HepG2 (cell line): ENCODE measurements around the gene SLC1A4. TPM values are rescaled to one million over a fixed set of nuclear protein-coding genes. Genes with fewer than 3 reads are reported as not detected.
A peak's percentile ranks its signal among the peaks of the same experiment; 100 is the strongest.

ENCODE experiments used
- ETV5 ChIP-seq: IDR thresholded peaks from 2 replicates; pipeline ENCODE4 v1.6.1; 2018; ENCODE audit warnings: missing biosample characterization, missing genetic modification reagents, inconsistent platforms, borderline replicate concordance
- FOXC1 ChIP-seq: sonication (generic); formaldehyde crosslinking; IDR thresholded peaks from 2 replicates; pipeline ENCODE4 v1.8.0; 2022; ENCODE audit warnings: mild to moderate bottlenecking, missing genetic modification reagents, borderline replicate concordance
- HCFC1 ChIP-seq: fragments of 150-350 bp; IDR thresholded peaks from 2 replicates; pipeline ENCODE4 v1.6.1; 2014; ENCODE audit warnings: low read depth, low read length
- MEF2D ChIP-seq: sonication (generic); formaldehyde crosslinking; IDR thresholded peaks from 2 replicates; pipeline ENCODE4 v1.5.1; 2020; ENCODE audit warnings: mild to moderate bottlenecking, missing genetic modification reagents
- NFKBIZ ChIP-seq: IDR thresholded peaks from 2 replicates; pipeline ENCODE4 v1.6.1; 2018; ENCODE audit warnings: missing genetic modification reagents, missing compliant biosample characterization
- PAX8 ChIP-seq: sonication (generic); formaldehyde crosslinking; IDR thresholded peaks from 2 replicates; pipeline ENCODE4 v1.8.0; 2022; ENCODE audit warnings: mild to moderate bottlenecking, missing genetic modification reagents, borderline replicate concordance
- POLR2A ChIP-seq, 2 experiments: IDR thresholded peaks; 2 replicates each; pipeline ENCODE4 v1.6.1; 2011; ENCODE audit warnings: low read depth in 2 of 2, low read length in 2 of 2, mild to moderate bottlenecking in 1 of 2, moderate library complexity in 1 of 2; ENCODE audit not compliant: insufficient read depth in 1 of 2
- RBAK ChIP-seq: sonication (generic); formaldehyde crosslinking; IDR thresholded peaks from 2 replicates; pipeline ENCODE4 v1.5.1; 2020; ENCODE audit warnings: mild to moderate bottlenecking, missing genetic modification reagents
- SAFB2 ChIP-seq: sonication (generic); formaldehyde crosslinking; IDR thresholded peaks from 2 replicates; pipeline ENCODE4 v1.5.1; 2020; ENCODE audit warnings: missing genetic modification reagents, low read depth, mild to moderate bottlenecking, borderline replicate concordance
- SMYD3 ChIP-seq: sonication (generic); formaldehyde crosslinking; IDR thresholded peaks from 2 replicates; pipeline ENCODE4 v1.8.1; 2023; ENCODE audit warnings: mild to moderate bottlenecking, missing genetic modification reagents
- XBP1 ChIP-seq: sonication (generic); formaldehyde crosslinking; IDR thresholded peaks from 2 replicates; pipeline ENCODE4 v1.5.0; 2020; ENCODE audit warnings: missing genetic modification reagents
- ZFP36 ChIP-seq: fragments of 150-350 bp; IDR thresholded peaks from 2 replicates; pipeline ENCODE4 v1.6.1; 2018; ENCODE audit warnings: borderline replicate concordance, low read length, low read depth; ENCODE audit not compliant: partially characterized antibody
- ZMYM2 ChIP-seq: sonication (generic); formaldehyde crosslinking; IDR thresholded peaks from 2 replicates; pipeline ENCODE4 v1.8.0; 2022; ENCODE audit warnings: mild to moderate bottlenecking, missing genetic modification reagents
- ZNF333 ChIP-seq: sonication (generic); formaldehyde crosslinking; IDR thresholded peaks from 2 replicates; pipeline ENCODE4 v1.4.0; 2020; ENCODE audit warnings: mild to moderate bottlenecking, missing genetic modification reagents, borderline replicate concordance
- ZNF451 ChIP-seq: sonication (generic); formaldehyde crosslinking; IDR thresholded peaks from 2 replicates; pipeline ENCODE4 v1.5.0; 2020; ENCODE audit warnings: mild to moderate bottlenecking, missing genetic modification reagents
- polyA plus RNA-seq, 8 experiments: library from polyadenylated mRNA; depleted of rRNA in 3 of 8; stranded (reverse) in 7 of 8; unstranded in 1 of 8; fragments of >200 nt; fragmentation: Illumina TruSeq in 4 of 8; extraction: Trizol in 4 of 8; gene quantifications; 2 replicates each; pipeline versions ENCODE4 v1.2.1 to v1.2.3, GENCODE V29; 2011 to 2016; ENCODE audit warnings: low read depth in 4 of 8, missing spikeins in 1 of 8, mixed read lengths in 1 of 8; ENCODE audit not compliant: insufficient read depth in 1 of 8
- total RNA-seq, 5 experiments: library from RNA; depleted of rRNA; stranded (reverse); fragments of >200 nt; fragmentation: Illumina TruSeq; extraction: Trizol; gene quantifications; 2 replicates each; pipeline ENCODE4 v1.2.3, GENCODE V29; 2016; ENCODE audit warnings: low read depth in 1 of 5
- TF ChIP-seq, protein P1 (sequence below): sonication (generic); formaldehyde crosslinking; IDR thresholded peaks from 2 replicates; pipeline ENCODE4 v1.4.0; 2020; ENCODE audit warnings: mild to moderate bottlenecking, missing genetic modification reagents
- TF ChIP-seq, protein P2 (sequence below): sonication (generic); formaldehyde crosslinking; IDR thresholded peaks from 2 replicates; pipeline ENCODE4 v1.5.0; 2020; ENCODE audit warnings: mild to moderate bottlenecking, missing genetic modification reagents
- TF ChIP-seq, protein P3 (sequence below): sonication (generic); formaldehyde crosslinking; IDR thresholded peaks from 2 replicates; pipeline ENCODE4 v1.4.0; 2020; ENCODE audit warnings: low read depth, missing genetic modification reagents
- TF ChIP-seq, protein P4 (sequence below): IDR thresholded peaks from 2 replicates; pipeline ENCODE4 v1.6.1; 2016; ENCODE audit warnings: missing compliant biosample characterization, missing genetic modification reagents, borderline replicate concordance
- TF ChIP-seq, protein P5 (sequence below): sonication (generic); formaldehyde crosslinking; IDR thresholded peaks from 2 replicates; pipeline ENCODE4 v1.8.0; 2023; ENCODE audit warnings: mild to moderate bottlenecking, missing genetic modification reagents

The SLC1A4 gene
- total and polyA plus RNA-seq, 2 of the 13 experiments (the other 11 are each of a cell fraction or from before 2014, with no cell fraction given), result 21.0 to 39.6 TPM

DNA sequence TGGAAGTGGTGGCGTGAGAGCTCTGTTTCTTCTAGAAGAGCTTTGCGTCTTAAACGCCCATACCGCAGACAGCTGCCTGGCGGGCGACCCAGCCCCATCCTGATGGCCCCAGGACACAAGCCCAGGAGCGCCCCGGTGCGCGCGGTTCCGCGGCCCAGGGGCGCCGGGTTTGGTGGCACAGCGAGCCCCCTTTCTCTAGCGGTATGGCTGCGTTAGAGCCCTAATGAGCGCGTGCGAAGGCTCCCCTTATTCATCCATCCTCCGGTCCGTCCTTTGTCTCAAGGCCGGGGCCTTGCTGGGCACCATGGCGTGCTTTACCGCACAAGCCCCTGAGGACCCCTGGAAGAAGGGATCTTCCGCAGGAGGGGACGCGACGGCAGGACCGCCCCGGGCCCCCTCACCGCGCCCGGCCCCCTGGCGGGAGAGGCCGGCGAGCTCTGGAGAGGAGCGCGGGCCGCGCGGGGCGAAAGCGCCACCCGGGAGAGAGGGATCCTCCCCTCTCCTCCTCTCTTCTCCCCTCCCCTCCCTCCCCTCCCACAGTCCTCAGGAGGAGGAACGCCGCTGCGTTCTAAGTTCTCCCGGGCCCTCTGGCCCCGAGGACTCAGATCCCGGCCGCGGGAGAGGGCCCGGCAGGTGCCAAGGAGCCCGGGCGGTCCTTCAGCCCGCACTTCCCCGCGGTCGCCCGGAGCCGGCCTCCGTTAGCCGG, 626 bp upstream of the SLC1A4 start (continued):
- TF ChIP-seq, protein P1, sequence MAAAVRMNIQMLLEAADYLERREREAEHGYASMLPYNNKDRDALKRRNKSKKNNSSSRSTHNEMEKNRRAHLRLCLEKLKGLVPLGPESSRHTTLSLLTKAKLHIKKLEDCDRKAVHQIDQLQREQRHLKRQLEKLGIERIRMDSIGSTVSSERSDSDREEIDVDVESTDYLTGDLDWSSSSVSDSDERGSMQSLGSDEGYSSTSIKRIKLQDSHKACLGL, result peak; percentile 50; the same call in 1 of the 2 replicates
- TF ChIP-seq NFKBIZ (CRISPR knock-in tag) (0 out of 2 replicates have a peak, but pooled peaks have one; percentile 25), MEF2D (CRISPR knock-in tag) (no peak), SMYD3 (CRISPR knock-in tag) (peak; percentile 77; the same call in 1 of the 2 replicates), SAFB2 (no peak), ZFP36 (no peak), XBP1 (no peak), ZNF333 (no peak), ZMYM2 (CRISPR knock-in tag) (peak; percentile 42; the same call in 1 of the 2 replicates), ZNF451 (no peak), FOXC1 (CRISPR knock-in tag) (peak; percentile 62; the same call in 1 of the 2 replicates), HCFC1 (no peak), RBAK (0 out of 2 replicates have a peak, but pooled peaks have one; percentile 37), PAX8 (CRISPR knock-in tag) (peak; percentile 52), POLR2A (IDR thresholded peaks at IDR 0.05; ENCODE audit: insufficient read depth in 1 of 2, low read depth in 2 of 2, low read length in 2 of 2) (peak; percentile 63 to 73), ETV5 (no peak; the same call in 1 of the 2 replicates)
- TF ChIP-seq, protein P2, sequence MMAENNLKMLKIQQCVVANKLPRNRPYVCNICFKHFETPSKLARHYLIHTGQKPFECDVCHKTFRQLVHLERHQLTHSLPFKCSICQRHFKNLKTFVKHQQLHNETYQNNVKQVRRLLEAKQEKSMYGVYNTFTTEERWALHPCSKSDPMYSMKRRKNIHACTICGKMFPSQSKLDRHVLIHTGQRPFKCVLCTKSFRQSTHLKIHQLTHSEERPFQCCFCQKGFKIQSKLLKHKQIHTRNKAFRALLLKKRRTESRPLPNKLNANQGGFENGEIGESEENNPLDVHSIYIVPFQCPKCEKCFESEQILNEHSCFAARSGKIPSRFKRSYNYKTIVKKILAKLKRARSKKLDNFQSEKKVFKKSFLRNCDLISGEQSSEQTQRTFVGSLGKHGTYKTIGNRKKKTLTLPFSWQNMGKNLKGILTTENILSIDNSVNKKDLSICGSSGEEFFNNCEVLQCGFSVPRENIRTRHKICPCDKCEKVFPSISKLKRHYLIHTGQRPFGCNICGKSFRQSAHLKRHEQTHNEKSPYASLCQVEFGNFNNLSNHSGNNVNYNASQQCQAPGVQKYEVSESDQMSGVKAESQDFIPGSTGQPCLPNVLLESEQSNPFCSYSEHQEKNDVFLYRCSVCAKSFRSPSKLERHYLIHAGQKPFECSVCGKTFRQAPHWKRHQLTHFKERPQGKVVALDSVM, result peak; percentile 29; the same call in 1 of the 2 replicates
- TF ChIP-seq, protein P3, sequence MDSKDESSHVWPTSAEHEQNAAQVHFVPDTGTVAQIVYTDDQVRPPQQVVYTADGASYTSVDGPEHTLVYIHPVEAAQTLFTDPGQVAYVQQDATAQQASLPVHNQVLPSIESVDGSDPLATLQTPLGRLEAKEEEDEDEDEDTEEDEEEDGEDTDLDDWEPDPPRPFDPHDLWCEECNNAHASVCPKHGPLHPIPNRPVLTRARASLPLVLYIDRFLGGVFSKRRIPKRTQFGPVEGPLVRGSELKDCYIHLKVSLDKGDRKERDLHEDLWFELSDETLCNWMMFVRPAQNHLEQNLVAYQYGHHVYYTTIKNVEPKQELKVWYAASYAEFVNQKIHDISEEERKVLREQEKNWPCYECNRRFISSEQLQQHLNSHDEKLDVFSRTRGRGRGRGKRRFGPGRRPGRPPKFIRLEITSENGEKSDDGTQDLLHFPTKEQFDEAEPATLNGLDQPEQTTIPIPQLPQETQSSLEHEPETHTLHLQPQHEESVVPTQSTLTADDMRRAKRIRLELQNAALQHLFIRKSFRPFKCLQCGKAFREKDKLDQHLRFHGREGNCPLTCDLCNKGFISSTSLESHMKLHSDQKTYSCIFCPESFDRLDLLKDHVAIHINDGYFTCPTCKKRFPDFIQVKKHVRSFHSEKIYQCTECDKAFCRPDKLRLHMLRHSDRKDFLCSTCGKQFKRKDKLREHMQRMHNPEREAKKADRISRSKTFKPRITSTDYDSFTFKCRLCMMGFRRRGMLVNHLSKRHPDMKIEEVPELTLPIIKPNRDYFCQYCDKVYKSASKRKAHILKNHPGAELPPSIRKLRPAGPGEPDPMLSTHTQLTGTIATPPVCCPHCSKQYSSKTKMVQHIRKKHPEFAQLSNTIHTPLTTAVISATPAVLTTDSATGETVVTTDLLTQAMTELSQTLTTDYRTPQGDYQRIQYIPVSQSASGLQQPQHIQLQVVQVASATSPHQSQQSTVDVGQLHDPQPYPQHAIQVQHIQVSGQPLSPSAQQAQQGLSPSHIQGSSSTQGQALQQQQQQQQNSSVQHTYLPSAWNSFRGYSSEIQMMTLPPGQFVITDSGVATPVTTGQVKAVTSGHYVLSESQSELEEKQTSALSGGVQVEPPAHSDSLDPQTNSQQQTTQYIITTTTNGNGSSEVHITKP (CRISPR knock-in tag), result peak; percentile 43; the same call in 1 of the 2 replicates
- TF ChIP-seq, protein P4, sequence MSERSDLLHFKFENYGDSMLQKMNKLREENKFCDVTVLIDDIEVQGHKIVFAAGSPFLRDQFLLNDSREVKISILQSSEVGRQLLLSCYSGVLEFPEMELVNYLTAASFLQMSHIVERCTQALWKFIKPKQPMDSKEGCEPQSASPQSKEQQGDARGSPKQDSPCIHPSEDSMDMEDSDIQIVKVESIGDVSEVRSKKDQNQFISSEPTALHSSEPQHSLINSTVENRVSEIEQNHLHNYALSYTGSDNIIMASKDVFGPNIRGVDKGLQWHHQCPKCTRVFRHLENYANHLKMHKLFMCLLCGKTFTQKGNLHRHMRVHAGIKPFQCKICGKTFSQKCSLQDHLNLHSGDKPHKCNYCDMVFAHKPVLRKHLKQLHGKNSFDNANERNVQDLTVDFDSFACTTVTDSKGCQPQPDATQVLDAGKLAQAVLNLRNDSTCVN (CRISPR knock-in tag), result peak; percentile 58
- TF ChIP-seq, protein P5, sequence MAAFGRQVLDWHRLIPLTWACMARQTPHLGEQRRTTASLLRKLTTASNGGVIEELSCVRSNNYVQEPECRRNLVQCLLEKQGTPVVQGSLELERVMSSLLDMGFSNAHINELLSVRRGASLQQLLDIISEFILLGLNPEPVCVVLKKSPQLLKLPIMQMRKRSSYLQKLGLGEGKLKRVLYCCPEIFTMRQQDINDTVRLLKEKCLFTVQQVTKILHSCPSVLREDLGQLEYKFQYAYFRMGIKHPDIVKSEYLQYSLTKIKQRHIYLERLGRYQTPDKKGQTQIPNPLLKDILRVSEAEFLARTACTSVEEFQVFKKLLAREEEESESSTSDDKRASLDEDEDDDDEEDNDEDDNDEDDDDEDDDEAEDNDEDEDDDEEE (CRISPR knock-in tag), result peak; percentile 90; the same call in 1 of the 2 replicates
